GM21737 (cell line): ENCODE data around the gene COX7A1.
"Not testable (repeated sequence)": the region's sequence is repeated elsewhere in the genome, so short reads cannot be mapped to it uniquely, and the experiment has no call there.

ENCODE experiments used
- ATAC-seq: cut with Tn5 transposase; IDR thresholded peaks from one replicate; pipeline ENCODE4 v1.9.1; 2021; ENCODE audit warnings: mild to moderate bottlenecking, moderate library complexity; ENCODE audit not compliant: unreplicated experiment

Gene COX7A1

GRCh38 chr19:36142046-36142445, 10.2 kb downstream of the COX7A1 start:
- ATAC-seq: no peak

GRCh38 chr19:36141039-36141927, 11.0 kb downstream of the COX7A1 start:
- ATAC-seq: peak; percentile 49

- ATAC-seq: no peak
Measured at GRCh38 chr19:36140304-36141038, 11.8 kb downstream of the COX7A1 start.

- ATAC-seq: peak; percentile 74
Measured at GRCh38 chr19:36139473-36140303, 12.6 kb downstream of the COX7A1 start, which contains the start of gene CAPNS1. CAPNS1 (plus strand) TSS chr19:36140066; CDS start chr19:36141012, 946 bp downstream.

- ATAC-seq: no peak
Measured at GRCh38 chr19:36139120-36139472, 13.2 kb downstream of the COX7A1 start.

GRCh38 chr19:36136964-36137686, 15.1 kb downstream of the COX7A1 start:
- ATAC-seq: no peak

GRCh38 chr19:36134867-36135266, 17.4 kb downstream of the COX7A1 start:
- ATAC-seq: not testable (repeated sequence)

- not testable (repeated sequence) for ATAC-seq
Measured at GRCh38 chr19:36131221-36131620, 21.0 kb downstream of the COX7A1 start.

- no peak for ATAC-seq
Measured at GRCh38 chr19:36128392-36128736, 23.9 kb downstream of the COX7A1 start.

GRCh38 chr19:36125557-36125956, 26.7 kb downstream of the COX7A1 start:
- ATAC-seq: no peak

- ATAC-seq: no peak
Measured at GRCh38 chr19:36121486-36122124, 30.6 kb downstream of the COX7A1 start.

GRCh38 chr19:36120984-36121358, 31.3 kb downstream of the COX7A1 start:
- no peak for ATAC-seq

- no peak for ATAC-seq
Measured at GRCh38 chr19:36120092-36120983, 31.9 kb downstream of the COX7A1 start.

- ATAC-seq: no peak
Measured at GRCh38 chr19:36116344-36116637, 36.0 kb downstream of the COX7A1 start.

GRCh38 chr19:36115453-36116343, 36.5 kb downstream of the COX7A1 start, which contains the start of gene TBCB:
TBCB (plus strand) TSS chr19:36115468; CDS start chr19:36115561, 93 bp downstream.
- peak; percentile 27 for ATAC-seq

GRCh38 chr19:36114721-36115452, 37.4 kb downstream of the COX7A1 start, which contains the start of gene POLR2I:
POLR2I (minus strand) TSS chr19:36114875; CDS start chr19:36114856, 19 bp downstream.
- peak; percentile 71 for ATAC-seq
